Activated T-cell treated with anti-CD3 and anti-CD28 coated beads for 4 hours (primary cell): ENCODE data around the gene MAML3.

ENCODE experiments used
- DNase-seq: peaks from one replicate; pipeline ENCODE4 v3.0.0-alpha.2; 2020

The MAML3 gene

DNA sequence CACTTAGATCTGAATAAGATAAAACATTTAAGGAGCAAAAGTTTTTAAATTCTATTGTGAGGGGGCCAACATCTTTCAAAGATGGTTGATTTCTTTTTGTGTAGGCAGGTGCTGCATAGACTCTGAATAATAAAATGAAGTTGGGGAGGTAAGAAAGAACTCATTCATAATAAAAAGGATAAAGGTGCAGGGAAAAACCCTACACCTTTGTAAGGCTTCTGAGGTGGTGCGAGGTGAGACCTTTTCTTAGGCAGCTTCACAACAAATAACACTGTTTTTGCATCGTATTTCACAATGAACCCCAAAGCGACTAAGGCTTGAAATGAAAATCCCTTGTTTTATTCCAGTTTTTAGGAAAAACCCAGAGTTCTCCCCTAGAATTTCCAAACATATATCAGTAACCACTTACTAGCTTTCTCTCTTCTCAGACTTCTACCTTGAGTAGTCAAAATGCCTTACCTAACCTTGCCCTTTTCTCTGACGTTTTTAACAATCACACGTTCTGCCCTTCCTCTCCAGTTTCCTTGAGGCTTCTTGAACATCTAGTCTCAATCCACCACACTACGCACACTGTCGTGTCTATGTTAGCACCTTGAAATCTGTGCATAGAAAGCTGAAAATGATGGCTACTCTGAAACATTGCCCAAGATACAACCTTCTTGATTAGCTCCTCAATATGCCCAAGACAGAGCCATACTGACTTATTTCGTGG, 30.2 kb downstream of the MAML3 start:
- DNase-seq: no peak

GRCh38 chr4:140122891-140123290, 31.1 kb downstream of the MAML3 start:
- no peak for DNase-seq

- DNase-seq: no peak
Observed at GRCh38 chr4:140121646-140122045, 32.3 kb downstream of the MAML3 start.

GRCh38 chr4:140118931-140119640, 34.9 kb downstream of the MAML3 start:
- DNase-seq: no peak

DNA sequence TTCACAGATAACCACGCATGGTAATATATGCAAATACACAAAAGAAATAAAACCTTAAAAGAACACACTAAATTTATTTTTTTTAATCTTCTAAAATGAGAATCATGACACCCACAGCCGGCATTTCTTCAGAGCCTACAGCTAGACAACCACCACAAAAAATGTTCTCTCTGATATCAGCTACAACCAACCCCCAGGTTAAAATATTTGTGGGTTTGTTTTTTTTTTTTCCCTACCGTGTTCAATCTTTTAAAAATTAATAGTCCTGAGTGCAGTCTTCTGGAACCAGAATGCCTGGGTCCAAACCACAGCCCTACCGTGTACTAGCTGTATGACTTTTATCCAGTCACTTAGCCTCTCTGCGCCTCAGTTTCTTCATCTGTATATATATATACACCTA, 36.0 kb downstream of the MAML3 start:
- no peak for DNase-seq

- DNase-seq: no peak
Observed at GRCh38 chr4:140116442-140117104, 37.4 kb downstream of the MAML3 start.

DNA sequence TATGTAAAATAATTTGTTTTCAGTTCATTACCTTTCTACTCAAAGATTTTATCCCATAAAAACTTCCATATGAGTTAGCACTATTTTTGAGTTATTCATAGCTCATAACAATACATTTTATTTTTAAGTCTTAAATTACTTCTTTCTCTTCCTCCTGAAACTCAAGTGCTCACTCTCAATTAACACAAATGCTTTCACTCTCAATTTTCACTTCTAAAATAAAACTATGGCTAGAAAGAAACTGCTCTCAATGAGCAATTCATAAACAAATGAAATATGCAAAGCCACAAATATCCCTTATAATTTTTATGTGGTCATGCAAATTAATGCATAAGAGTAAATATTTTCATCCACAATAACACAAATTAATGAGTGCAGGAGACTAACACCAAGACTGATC, 38.8 kb downstream of the MAML3 start:
- no peak for DNase-seq

DNA sequence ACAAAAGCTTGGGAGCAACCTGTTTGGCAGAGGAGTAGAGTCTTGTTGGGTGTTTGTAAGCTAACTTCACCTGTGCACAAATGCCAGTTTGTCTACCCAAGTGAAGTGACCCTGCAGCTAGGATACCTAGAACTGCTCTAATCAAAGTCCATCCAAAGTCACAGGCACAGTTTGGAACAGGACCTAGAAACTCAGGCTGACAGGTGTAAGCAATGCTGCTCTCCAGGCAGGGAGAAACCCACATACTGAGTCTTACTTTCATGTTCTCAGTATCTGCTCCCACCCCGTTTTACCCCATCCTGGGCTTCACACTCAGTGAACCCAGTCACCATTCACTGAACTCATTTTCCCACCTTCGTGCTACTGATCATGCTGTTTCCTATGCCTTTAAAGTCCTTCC, 40.3 kb downstream of the MAML3 start:
- no peak for DNase-seq

DNA sequence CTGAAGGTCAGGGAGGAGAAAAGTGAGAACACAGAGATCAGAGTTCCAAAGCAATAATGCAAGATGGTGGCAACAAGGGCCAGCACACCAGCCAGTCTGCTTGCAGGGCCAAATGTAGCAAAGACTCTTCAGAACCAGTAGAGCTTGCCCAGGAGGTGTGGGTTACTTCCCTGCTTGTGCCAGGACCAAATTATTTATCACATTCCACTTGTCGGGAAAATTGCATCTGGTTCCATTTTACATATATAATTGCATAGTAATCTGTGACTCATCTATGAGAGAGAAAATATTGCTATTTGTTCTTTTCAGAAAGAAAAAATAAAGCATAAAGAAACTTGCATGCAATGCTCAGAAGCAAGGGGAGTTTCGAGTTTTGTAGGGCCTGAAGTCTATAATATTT, 41.4 kb downstream of the MAML3 start:
- no peak for DNase-seq

DNA sequence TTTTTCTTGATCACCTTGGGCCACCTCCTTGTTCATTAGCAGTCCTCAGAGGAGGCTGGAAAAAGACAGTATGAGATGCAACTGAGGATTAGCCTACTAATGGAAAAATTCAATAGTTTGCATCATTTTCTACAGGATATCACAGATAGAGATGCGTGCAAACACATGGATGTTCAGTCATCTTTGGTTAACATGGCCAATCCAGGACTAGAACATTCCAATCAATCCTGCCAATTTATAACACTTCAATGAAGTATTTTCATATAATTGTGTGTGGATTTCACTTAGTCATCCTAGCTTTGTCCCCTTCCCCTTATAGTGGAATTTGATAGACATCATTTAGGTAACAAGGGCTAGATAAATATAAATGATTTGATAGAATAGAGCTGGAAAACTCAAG, 42.7 kb downstream of the MAML3 start:
- no peak for DNase-seq

GRCh38 chr4:140110542-140111215, 43.3 kb downstream of the MAML3 start:
- DNase-seq: no peak

DNA sequence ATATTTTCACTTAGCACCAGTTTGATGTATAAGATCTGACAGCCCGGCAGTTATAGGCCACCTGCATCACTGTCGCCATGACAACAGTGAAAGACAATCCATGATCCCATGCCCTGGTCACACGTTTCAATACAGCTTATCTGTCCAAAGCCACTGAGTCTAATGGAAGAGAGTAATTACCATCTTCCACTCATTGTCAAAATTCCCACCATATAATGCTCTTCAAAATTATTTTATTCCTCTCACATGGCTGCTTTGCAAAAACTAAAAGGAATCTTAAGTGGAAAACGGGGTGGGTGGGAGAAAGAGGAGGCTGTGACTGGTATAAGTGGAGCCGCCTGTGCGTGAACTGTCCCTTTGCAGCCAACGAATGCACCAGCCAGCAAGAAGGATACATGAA, 44.2 kb downstream of the MAML3 start:
- DNase-seq: no peak

DNA sequence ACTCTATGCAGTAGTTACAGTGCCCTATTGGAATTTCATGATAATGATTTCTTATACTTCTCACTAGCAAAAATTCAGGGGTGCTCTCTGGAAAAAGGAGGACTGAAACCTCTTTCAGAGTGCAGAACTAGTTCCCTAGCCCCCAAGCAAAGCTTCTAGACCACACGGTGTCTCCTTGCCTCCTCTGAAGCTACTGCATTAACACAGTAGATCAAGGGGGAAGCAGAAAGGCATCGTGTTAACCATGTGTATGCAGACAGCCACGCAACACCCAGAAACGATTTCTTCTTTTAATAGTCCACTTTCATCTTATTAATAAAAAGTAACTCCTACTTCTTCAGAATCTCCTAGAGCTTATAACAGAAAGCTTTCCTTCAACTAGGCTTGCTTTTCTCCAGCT, 44.7 kb downstream of the MAML3 start:
- no peak for DNase-seq

DNA sequence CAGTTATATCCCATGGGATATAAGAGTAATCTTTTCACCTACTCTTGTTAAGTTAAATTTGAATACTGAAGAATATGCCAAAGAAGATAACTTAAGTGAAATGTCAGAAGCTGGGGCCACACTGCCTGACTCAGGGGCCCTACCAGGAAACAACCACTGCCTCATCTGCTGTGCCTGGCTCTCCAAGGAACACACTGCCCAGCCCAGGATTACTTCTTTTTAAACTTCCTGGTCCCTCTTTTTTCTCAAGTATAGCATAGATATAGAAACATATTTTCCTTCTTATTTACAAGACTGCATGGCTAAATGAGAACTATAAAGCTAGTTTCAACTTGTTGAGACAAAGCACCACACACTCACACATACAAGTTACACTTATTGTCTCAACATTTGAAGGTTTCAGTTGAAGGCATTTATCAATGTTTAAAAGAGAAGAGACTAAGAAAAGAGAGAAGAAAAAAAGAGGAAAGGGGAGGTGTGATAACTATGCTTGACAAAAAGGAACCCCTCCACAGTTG, 45.2 kb downstream of the MAML3 start:
- no peak for DNase-seq

DNA sequence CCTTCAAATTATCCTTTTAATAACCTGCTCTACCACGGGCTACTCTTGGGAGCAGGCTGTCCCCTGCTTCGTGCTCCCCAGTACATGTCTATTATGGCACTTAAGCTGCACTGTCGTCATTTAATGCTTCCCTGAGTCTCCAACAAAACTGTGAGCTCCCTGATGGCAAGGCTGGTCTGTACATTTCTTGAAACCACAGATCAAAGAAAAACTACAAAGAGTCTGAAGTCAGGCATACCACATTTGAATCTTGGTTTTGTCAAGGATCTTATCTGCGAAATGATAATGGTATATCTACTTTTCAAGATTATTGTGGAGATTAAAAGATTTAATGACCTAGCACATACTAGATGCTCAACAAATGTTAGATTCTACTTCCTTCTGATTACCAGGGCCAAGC, 45.7 kb downstream of the MAML3 start:
- no peak for DNase-seq

DNA sequence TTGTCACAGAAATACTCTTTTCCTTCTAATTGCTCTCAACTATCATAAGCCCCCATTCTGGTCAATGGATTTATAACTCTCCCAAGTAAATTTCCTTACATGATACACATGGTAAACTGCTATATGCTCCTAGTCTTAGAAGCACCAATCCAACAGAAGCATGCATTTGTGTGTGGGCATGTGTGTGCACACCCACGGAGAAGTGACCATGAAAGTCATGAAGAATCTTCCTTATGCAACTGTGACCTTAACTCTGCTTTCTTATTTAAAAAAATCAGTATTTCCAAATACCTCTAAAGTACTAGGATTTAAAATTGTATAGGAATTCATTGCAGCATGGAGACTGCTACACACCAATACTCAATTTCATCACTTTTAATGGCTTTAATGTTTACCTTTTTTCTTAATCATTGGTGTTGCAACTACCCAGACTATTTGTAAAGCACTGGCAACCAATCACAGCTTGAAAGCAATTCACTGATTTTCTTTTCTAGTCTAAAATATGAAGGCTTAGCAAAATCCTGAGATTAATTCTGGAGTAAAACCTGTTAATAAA, 47.6 kb downstream of the MAML3 start:
- DNase-seq: no peak

DNA sequence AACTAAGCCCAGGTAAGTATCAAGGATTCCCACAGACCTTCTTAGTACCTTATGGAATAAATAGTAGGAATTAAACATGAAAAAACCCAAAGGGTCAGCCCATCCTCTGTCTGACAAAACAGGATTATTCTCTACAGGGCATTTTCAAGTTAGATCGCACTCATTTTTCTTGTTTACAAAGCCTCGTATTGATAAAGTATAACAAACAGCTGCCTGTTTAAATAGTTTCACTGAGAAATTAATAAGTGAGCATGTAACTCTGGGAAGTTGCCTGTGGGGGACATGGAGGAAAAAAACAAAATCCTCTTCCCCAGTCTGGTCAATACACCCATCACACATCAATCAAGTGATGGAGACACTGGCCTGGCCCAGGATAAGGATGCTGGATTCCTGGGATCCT, 48.5 kb downstream of the MAML3 start:
- DNase-seq: no peak

DNA sequence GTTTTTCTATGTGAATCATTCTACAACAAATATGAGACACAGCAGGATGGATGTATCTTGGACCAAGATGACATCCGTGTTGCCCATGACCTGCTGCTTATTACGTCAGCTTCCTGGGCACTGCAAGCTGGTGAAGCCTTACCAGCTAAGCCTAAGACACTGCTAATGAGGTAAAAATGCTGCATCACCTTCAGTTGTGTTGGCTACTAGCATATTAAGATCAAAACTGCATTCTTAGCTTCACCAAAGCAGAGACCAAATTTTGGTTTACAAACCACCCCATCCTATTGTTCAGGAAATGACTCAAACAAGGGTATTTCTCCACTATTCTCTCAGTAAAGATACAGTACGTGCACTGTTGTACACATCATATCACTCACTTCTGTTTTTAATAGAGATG, 50.3 kb downstream of the MAML3 start:
- no peak for DNase-seq

- no peak for DNase-seq
Observed at GRCh38 chr4:140102421-140102820, 51.6 kb downstream of the MAML3 start.

- DNase-seq: no peak
Observed at GRCh38 chr4:140100771-140101170, 53.2 kb downstream of the MAML3 start.

GRCh38 chr4:140099983-140100382, 54.0 kb downstream of the MAML3 start:
- DNase-seq: no peak

GRCh38 chr4:140098455-140099160, 55.4 kb downstream of the MAML3 start:
- no peak for DNase-seq
